Spleen (tissue), 7 donors: ENCODE results near the gene LOXL3.
"Not testable (repeated sequence)": the region's sequence is repeated elsewhere in the genome, so short reads cannot be mapped to it uniquely, and the experiment has no call there.

Source experiments
- POLR2A ChIP-seq, 3 donors: fragments of 450-650 bp; IDR thresholded peaks; one replicate each; pipeline ENCODE4 v1.5.1; 2017; ENCODE audit warnings: antibody characterized with exemption in 3 of 3, mild to moderate bottlenecking in 1 of 3
- POLR2AphosphoS5 ChIP-seq, 3 donors: sonication (generic); formaldehyde crosslinking; IDR thresholded peaks; one replicate each; pipeline ENCODE4 v1.5.1; 2017; ENCODE audit warnings: antibody characterized with exemption in 3 of 3
- TF ChIP-seq, protein P1 (sequence below), 11 experiments: fragments of 200-600 bp in 7 of 11; fragments of 450-650 bp in 4 of 11; sonication (generic) in 4 of 11; IDR thresholded peaks in 8 of 11; conservative IDR thresholded peaks in 3 of 11; 1 replicate in 7 of 11; 2 replicates in 4 of 11; pipeline versions ENCODE4 v1.4.0 to v1.8.0; 2016 to 2021; ENCODE audit warnings: antibody characterized with exemption in 11 of 11, inconsistent platforms in 4 of 11, mild to moderate bottlenecking in 1 of 11
- donor health status: DM: no; HTN: no; CAD: no; lungs with moderate emphysema.
- donor health status: DM: no; HTN: no; CAD: no.
- donor health status: DM: no; HTN: no; CAD: no.

GRCh38 chr2:74483675-74484164, 70.0 kb downstream of the LOXL3 start:
- TF ChIP-seq, protein P1, sequence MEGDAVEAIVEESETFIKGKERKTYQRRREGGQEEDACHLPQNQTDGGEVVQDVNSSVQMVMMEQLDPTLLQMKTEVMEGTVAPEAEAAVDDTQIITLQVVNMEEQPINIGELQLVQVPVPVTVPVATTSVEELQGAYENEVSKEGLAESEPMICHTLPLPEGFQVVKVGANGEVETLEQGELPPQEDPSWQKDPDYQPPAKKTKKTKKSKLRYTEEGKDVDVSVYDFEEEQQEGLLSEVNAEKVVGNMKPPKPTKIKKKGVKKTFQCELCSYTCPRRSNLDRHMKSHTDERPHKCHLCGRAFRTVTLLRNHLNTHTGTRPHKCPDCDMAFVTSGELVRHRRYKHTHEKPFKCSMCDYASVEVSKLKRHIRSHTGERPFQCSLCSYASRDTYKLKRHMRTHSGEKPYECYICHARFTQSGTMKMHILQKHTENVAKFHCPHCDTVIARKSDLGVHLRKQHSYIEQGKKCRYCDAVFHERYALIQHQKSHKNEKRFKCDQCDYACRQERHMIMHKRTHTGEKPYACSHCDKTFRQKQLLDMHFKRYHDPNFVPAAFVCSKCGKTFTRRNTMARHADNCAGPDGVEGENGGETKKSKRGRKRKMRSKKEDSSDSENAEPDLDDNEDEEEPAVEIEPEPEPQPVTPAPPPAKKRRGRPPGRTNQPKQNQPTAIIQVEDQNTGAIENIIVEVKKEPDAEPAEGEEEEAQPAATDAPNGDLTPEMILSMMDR (IDR thresholded peaks at IDR 0.05 in 8 of 11, conservative IDR thresholded peaks at IDR 0.05 in 3 of 11), result not testable (repeated sequence)
- TF ChIP-seq POLR2AphosphoS5, POLR2A (IDR thresholded peaks at IDR 0.05): not testable (repeated sequence)
